Sigmoid colon (tissue), 7 donors: Measurements from ENCODE around the gene ZC3H10. TPM values are rescaled to one million over a fixed set of nuclear protein-coding genes. Genes with fewer than 3 reads are reported as not detected.

Experiments
- DNase-seq: peaks from one replicate; pipeline ENCODE4 v3.0.0-alpha.2; 2019
- H3K27ac ChIP-seq, 4 donors: fragments of 200-600 bp; sonication (generic); one replicate each; pipeline ENCODE4 v1.5.1; 2016 to 2019; ENCODE audit warnings: mild to moderate bottlenecking in 1 of 4
- H3K27me3 ChIP-seq, 3 donors: fragments of 200-600 bp; sonication (generic); one replicate each; pipeline ENCODE4 v1.5.1; 2019; ENCODE audit warnings: mild to moderate bottlenecking in 1 of 3
- H3K36me3 ChIP-seq, 4 donors: fragments of 200-600 bp; sonication (generic); one replicate each; pipeline ENCODE4 v1.5.1; 2016 to 2019
- H3K4me1 ChIP-seq, 4 donors: fragments of 200-600 bp; sonication (generic); one replicate each; pipeline ENCODE4 v1.5.1; 2017 to 2019
- H3K4me3 ChIP-seq, 4 donors: fragments of 200-600 bp; sonication (generic); one replicate each; pipeline ENCODE4 v1.5.1; 2017 to 2019; ENCODE audit warnings: mild to moderate bottlenecking in 2 of 4, moderate library complexity in 1 of 4
- H3K9me3 ChIP-seq, 4 donors: fragments of 200-600 bp in 3 of 4; sonication (generic) in 3 of 4; one replicate each; pipeline versions ENCODE4 v1.5.1 to v1.6.1; 2013 to 2019
- CTCF ChIP-seq, 4 experiments: fragments of 450-650 bp in 3 of 4; fragments of 200-600 bp in 1 of 4; IDR thresholded peaks; one replicate each; pipeline ENCODE4 v1.5.1; 2016 to 2019; ENCODE audit warnings: antibody characterized with exemption in 4 of 4, mild to moderate bottlenecking in 3 of 4, moderate library complexity in 2 of 4
- EP300 ChIP-seq, 4 donors: sonication (generic); formaldehyde crosslinking; IDR thresholded peaks; one replicate each; pipeline ENCODE4 v1.6.1; 2017; ENCODE audit warnings: antibody characterized with exemption in 4 of 4
- POLR2A ChIP-seq, 2 donors: fragments of 450-650 bp; IDR thresholded peaks; one replicate each; pipeline ENCODE4 v1.6.1; 2016; ENCODE audit warnings: antibody characterized with exemption in 2 of 2, mild to moderate bottlenecking in 2 of 2, moderate library complexity in 2 of 2
- POLR2AphosphoS5 ChIP-seq, 4 donors: sonication (generic); formaldehyde crosslinking; IDR thresholded peaks; one replicate each; pipeline ENCODE4 v1.6.1; 2017; ENCODE audit warnings: antibody characterized with exemption in 4 of 4
- WGBS, 2 donors: extraction: QIAGEN DNeasy Blood & Tissue Kit; methylation state at CpG; one replicate each; pipeline ENCODE4 v1.1.7; 2013; 5-methylcytosine and 5-hydroxymethylcytosine counted together
- intact Hi-C: fragments of 100-400 bp; cut with DNase I; formaldehyde crosslinking; loops from one replicate; pipeline ENCODE4 v1.15.1; 2023
- polyA plus RNA-seq, 3 donors: library from polyadenylated mRNA; stranded (reverse); fragments of 200-250 nt; gene quantifications; one replicate each; pipeline ENCODE4 v1.2.3, GENCODE V29; 2013
- total RNA-seq, 4 donors: library from RNA; depleted of rRNA; stranded (reverse); fragments of >200 nt; gene quantifications; one replicate each; pipeline ENCODE4 v1.1.0, GENCODE V29; 2016
- donor health status: healthy with polysubstance abuse.
- donor health status: Bipolar disorder and iron deficiency.
- donor health status: healthy.

The ZC3H10 gene
- total and polyA plus RNA-seq, 7 donors = 1.2 to 6.9 (median 3.9) TPM

GRCh38 chr12:56172839-56173238 is 54.8 kb downstream of the ZC3H10 start:
- DNase-seq = no peak
- no peak for TF ChIP-seq POLR2AphosphoS5 (IDR thresholded peaks at IDR 0.05)
- TF ChIP-seq POLR2A (IDR thresholded peaks at IDR 0.05) = no peak
- TF ChIP-seq CTCF (IDR thresholded peaks at IDR 0.05) = no peak
- TF ChIP-seq EP300 (IDR thresholded peaks at IDR 0.05) = no peak
- Histone ChIP-seq H3K9me3 (no peaks in the 10 kb centered on the region), H3K27ac (no peak overlapping the region), H3K36me3 (peaks cover 68 to 100% (median 81%) of the 10 kb centered on the region in 4 donors), H3K4me1 (no peaks in the 10 kb centered on the region), H3K4me3 (no peak overlapping the region), H3K27me3 (no peaks in the 10 kb centered on the region)
- 92 to 97% methylated on average over 7 of the region's 7 CpGs for WGBS, 2 donors
- intact Hi-C loops = no loop called here

Other genes with a start within 250 kb of the ZC3H10 start
- 10 to 100 TPM; 17.5 to 31.7 (median 27.6) TPM for gene PYM1, start 190.4 kb upstream of the ZC3H10 start, total RNA-seq
- gene PYM1, start 190.4 kb upstream of the ZC3H10 start, polyA plus RNA-seq = 10 to 100 TPM; 59.9 to 93.9 (median 65.5) TPM
- 10 to 100 TPM; 21.4 to 76.4 (median 49.1) TPM for gene DGKA, start 187.1 kb upstream of the ZC3H10 start, total RNA-seq
- gene DGKA, start 187.1 kb upstream of the ZC3H10 start, polyA plus RNA-seq = 10 to 100 TPM; 43.0 to 97.8 (median 44.4) TPM
- gene PMEL, start 152.2 kb upstream of the ZC3H10 start, total RNA-seq = 1 to 10 TPM in 1 of 4 donors, under 1 TPM in 1, not detected in 2; 0.71 to 1.3 TPM
- gene PMEL, start 152.2 kb upstream of the ZC3H10 start, polyA plus RNA-seq = 1 to 10 TPM; 1.2 to 1.8 (median 1.7) TPM
- gene CDK2, start 151.4 kb upstream of the ZC3H10 start, total RNA-seq = 10 to 100 TPM; 11.4 to 27.7 (median 18.8) TPM
- gene CDK2, start 151.4 kb upstream of the ZC3H10 start, polyA plus RNA-seq = 10 to 100 TPM in 2 of 3 donors, 1 to 10 TPM in 1; 7.2 to 23.4 (median 11.1) TPM
- gene RAB5B, start 144.2 kb upstream of the ZC3H10 start, total RNA-seq = 100 to 1,000 TPM in 3 of 4 donors, 10 to 100 TPM in 1; 92.8 to 102 (median 101) TPM
- 100 to 1,000 TPM in 1 of 3 donors, 10 to 100 TPM in 2; 82.8 to 113 (median 83.5) TPM for gene RAB5B, start 144.2 kb upstream of the ZC3H10 start, polyA plus RNA-seq
- 10 to 100 TPM; 20.9 to 51.0 (median 25.4) TPM for gene SUOX, start 121.0 kb upstream of the ZC3H10 start, total RNA-seq
- 10 to 100 TPM in 2 of 3 donors, 1 to 10 TPM in 1; 8.4 to 16.1 (median 15.0) TPM for gene SUOX, start 121.0 kb upstream of the ZC3H10 start, polyA plus RNA-seq
- gene IKZF4, start 97.2 kb upstream of the ZC3H10 start, total RNA-seq = 10 to 100 TPM in 1 of 4 donors, 1 to 10 TPM in 3; 2.3 to 23.8 (median 4.9) TPM
- gene IKZF4, start 97.2 kb upstream of the ZC3H10 start, polyA plus RNA-seq = 1 to 10 TPM in 2 of 3 donors, under 1 TPM in 1; 0.92 to 2.4 (median 1.2) TPM
- gene RPS26, start 76.3 kb upstream of the ZC3H10 start, total RNA-seq = 1,000 to 10,000 TPM in 2 of 4 donors, 100 to 1,000 TPM in 2; 130 to 3,746 (median 1,580) TPM
- 1,000 to 10,000 TPM; 1,901 to 2,147 (median 2,067) TPM for gene RPS26, start 76.3 kb upstream of the ZC3H10 start, polyA plus RNA-seq
- 10 to 100 TPM; 10.2 to 21.4 (median 19.0) TPM for gene ERBB3, start 38.1 kb upstream of the ZC3H10 start, total RNA-seq
- gene ERBB3, start 38.1 kb upstream of the ZC3H10 start, polyA plus RNA-seq = 10 to 100 TPM; 31.8 to 69.8 (median 37.0) TPM
- 100 to 1,000 TPM in 3 of 4 donors, 10 to 100 TPM in 1; 52.9 to 157 (median 110) TPM for gene PA2G4, start 13.7 kb upstream of the ZC3H10 start, total RNA-seq
- 100 to 1,000 TPM in 1 of 3 donors, 10 to 100 TPM in 2; 68.4 to 136 (median 73.9) TPM for gene PA2G4, start 13.7 kb upstream of the ZC3H10 start, polyA plus RNA-seq
- 1,000 to 10,000 TPM; 1,926 to 5,407 (median 3,655) TPM for gene RPL41, start 1.6 kb upstream of the ZC3H10 start, total RNA-seq
- 1,000 to 10,000 TPM; 6,021 to 9,845 (median 6,338) TPM for gene RPL41, start 1.6 kb upstream of the ZC3H10 start, polyA plus RNA-seq
- gene ESYT1, start 10.0 kb downstream of the ZC3H10 start, total RNA-seq = 100 to 1,000 TPM in 1 of 4 donors, 10 to 100 TPM in 3; 67.6 to 102 (median 88.7) TPM
- 10 to 100 TPM in 2 of 3 donors, 1 to 10 TPM in 1; 9.0 to 73.9 (median 13.8) TPM for gene ESYT1, start 10.0 kb downstream of the ZC3H10 start, polyA plus RNA-seq
- gene MYL6B, start 34.3 kb downstream of the ZC3H10 start, total RNA-seq = 10 to 100 TPM; 37.7 to 90.6 (median 64.1) TPM
- 10 to 100 TPM; 26.4 to 63.7 (median 32.3) TPM for gene MYL6B, start 34.3 kb downstream of the ZC3H10 start, polyA plus RNA-seq
- gene MYL6, start 40.1 kb downstream of the ZC3H10 start, total RNA-seq = 1,000 to 10,000 TPM; 6,491 to 9,553 (median 8,571) TPM
- 1,000 to 10,000 TPM; 3,150 to 7,537 (median 5,524) TPM for gene MYL6, start 40.1 kb downstream of the ZC3H10 start, polyA plus RNA-seq
- gene SMARCC2, start 71.2 kb downstream of the ZC3H10 start, total RNA-seq = 100 to 1,000 TPM in 1 of 4 donors, 10 to 100 TPM in 3; 55.7 to 135 (median 70.7) TPM
- 10 to 100 TPM; 18.0 to 44.4 (median 18.3) TPM for gene SMARCC2, start 71.2 kb downstream of the ZC3H10 start, polyA plus RNA-seq
- 100 to 1,000 TPM in 1 of 4 donors, 10 to 100 TPM in 3; 59.9 to 109 (median 78.0) TPM for gene RNF41, start 103.7 kb downstream of the ZC3H10 start, total RNA-seq
- gene RNF41, start 103.7 kb downstream of the ZC3H10 start, polyA plus RNA-seq = 10 to 100 TPM; 18.5 to 27.0 (median 25.2) TPM
- 10 to 100 TPM; 17.2 to 33.5 (median 31.6) TPM for gene NABP2, start 106.1 kb downstream of the ZC3H10 start, total RNA-seq
- 10 to 100 TPM; 29.4 to 43.7 (median 32.6) TPM for gene NABP2, start 106.1 kb downstream of the ZC3H10 start, polyA plus RNA-seq
- not detected for gene SLC39A5, start 111.8 kb downstream of the ZC3H10 start, total RNA-seq
- gene SLC39A5, start 111.8 kb downstream of the ZC3H10 start, polyA plus RNA-seq = 10 to 100 TPM; 30.0 to 74.0 (median 31.2) TPM
- gene ANKRD52, start 140.1 kb downstream of the ZC3H10 start, total RNA-seq = 10 to 100 TPM in 2 of 4 donors, 1 to 10 TPM in 2; 8.4 to 19.1 (median 10.5) TPM
- 10 to 100 TPM in 1 of 3 donors, 1 to 10 TPM in 2; 4.2 to 20.1 (median 6.7) TPM for gene ANKRD52, start 140.1 kb downstream of the ZC3H10 start, polyA plus RNA-seq
- gene COQ10A, start 148.7 kb downstream of the ZC3H10 start, total RNA-seq = 10 to 100 TPM; 11.8 to 25.0 (median 19.9) TPM
- gene COQ10A, start 148.7 kb downstream of the ZC3H10 start, polyA plus RNA-seq = 1 to 10 TPM; 2.4 to 6.2 (median 3.0) TPM
- gene CS, start 182.1 kb downstream of the ZC3H10 start, total RNA-seq = 100 to 1,000 TPM in 2 of 4 donors, 10 to 100 TPM in 2; 75.9 to 130 (median 99.6) TPM
- 100 to 1,000 TPM; 102 to 151 (median 139) TPM for gene CS, start 182.1 kb downstream of the ZC3H10 start, polyA plus RNA-seq
- 10 to 100 TPM; 48.7 to 77.1 (median 67.9) TPM for gene CNPY2, start 197.7 kb downstream of the ZC3H10 start, total RNA-seq
- gene CNPY2, start 197.7 kb downstream of the ZC3H10 start, polyA plus RNA-seq = 100 to 1,000 TPM in 1 of 3 donors, 10 to 100 TPM in 2; 28.2 to 103 (median 39.6) TPM
- gene PAN2, start 215.7 kb downstream of the ZC3H10 start, total RNA-seq = 10 to 100 TPM; 26.4 to 67.0 (median 36.8) TPM
- 10 to 100 TPM in 1 of 3 donors, 1 to 10 TPM in 2; 5.4 to 30.0 (median 5.5) TPM for gene PAN2, start 215.7 kb downstream of the ZC3H10 start, polyA plus RNA-seq
- not detected for gene IL23A, start 220.6 kb downstream of the ZC3H10 start, total RNA-seq
- gene IL23A, start 220.6 kb downstream of the ZC3H10 start, polyA plus RNA-seq = 1 to 10 TPM in 1 of 3 donors, not detected in 2; 3.6 TPM
- 100 to 1,000 TPM in 2 of 4 donors, 10 to 100 TPM in 2; 73.6 to 160 (median 94.6) TPM for gene STAT2, start 241.8 kb downstream of the ZC3H10 start, total RNA-seq
- 10 to 100 TPM; 15.0 to 71.7 (median 18.6) TPM for gene STAT2, start 241.8 kb downstream of the ZC3H10 start, polyA plus RNA-seq
- not detected for gene APOF, start 244.6 kb downstream of the ZC3H10 start, total RNA-seq
- not detected for gene APOF, start 244.6 kb downstream of the ZC3H10 start, polyA plus RNA-seq